NK-92 treated with Interleukin-12 subunit alpha and Interleukin-12 subunit beta, amount 100 ng/mL, for 24 hours (cell line): ENCODE measurements around the gene ERO1A.
"Not testable (repeated sequence)": the region's sequence is repeated elsewhere in the genome, so short reads cannot be mapped to it uniquely, and the experiment has no call there.

ENCODE experiments used
- DNase-seq: peaks from one replicate; lab custom pipeline; 2025; lab: John Stamatoyannopoulos, UW

ERO1A gene, protein sequence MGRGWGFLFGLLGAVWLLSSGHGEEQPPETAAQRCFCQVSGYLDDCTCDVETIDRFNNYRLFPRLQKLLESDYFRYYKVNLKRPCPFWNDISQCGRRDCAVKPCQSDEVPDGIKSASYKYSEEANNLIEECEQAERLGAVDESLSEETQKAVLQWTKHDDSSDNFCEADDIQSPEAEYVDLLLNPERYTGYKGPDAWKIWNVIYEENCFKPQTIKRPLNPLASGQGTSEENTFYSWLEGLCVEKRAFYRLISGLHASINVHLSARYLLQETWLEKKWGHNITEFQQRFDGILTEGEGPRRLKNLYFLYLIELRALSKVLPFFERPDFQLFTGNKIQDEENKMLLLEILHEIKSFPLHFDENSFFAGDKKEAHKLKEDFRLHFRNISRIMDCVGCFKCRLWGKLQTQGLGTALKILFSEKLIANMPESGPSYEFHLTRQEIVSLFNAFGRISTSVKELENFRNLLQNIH

DNA sequence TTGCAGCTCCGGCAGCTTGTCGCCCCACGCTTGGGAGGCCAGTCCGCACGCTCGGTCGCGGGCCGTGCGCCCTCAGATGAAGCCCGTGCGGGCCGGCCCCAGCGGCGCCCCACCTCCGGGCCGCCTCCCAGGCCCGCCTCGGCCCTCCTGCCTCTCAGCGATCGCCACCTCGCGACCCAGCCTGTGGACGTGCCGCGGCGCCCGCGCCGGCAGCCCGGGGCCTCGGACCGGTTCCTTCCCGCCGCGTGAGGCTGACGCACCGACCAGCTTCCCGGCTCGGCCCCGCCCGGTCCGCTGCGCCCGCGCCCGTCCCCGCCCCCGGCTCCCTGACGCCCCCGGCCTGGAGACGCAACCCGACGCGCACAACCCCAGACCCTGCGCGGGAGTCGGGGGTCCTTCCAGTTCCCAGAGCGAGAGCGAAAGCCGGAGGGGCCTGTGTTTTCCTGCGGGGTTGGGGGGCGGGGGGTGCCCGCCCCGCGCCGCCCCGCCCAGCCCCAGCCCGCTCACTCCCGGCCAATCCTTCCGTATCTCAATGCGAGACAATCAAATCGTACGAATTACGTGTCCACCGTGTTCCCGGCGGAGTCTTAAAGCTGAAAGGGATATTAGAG lies at the start of gene ERO1A:
Gene ERO1A (minus strand): TSS at position 78 of the 611 bp plus-strand sequence. CDS start 77 bp downstream, at position 1.
- peak; percentile 81 for DNase-seq

DNA sequence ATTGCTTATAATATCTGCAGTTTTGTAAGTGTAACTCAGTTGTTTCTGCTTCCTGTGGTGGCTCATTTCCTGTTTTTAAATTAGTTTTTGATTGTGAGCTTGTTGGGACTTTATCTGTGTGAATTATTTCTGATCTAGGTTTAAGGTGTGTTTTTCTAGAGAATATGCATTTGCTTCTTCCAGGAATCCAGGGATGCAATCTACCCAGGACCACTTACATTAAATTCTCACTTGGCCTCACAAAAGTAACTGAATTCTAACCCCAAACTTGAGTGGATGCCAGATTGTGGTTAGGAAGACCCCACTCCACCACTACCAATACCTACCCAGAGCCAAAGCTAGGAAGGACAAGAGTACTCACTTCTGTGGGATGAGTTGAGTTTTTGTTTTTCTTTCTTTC lies 46.5 kb upstream of the ERO1A start:
- no peak for DNase-seq

DNA sequence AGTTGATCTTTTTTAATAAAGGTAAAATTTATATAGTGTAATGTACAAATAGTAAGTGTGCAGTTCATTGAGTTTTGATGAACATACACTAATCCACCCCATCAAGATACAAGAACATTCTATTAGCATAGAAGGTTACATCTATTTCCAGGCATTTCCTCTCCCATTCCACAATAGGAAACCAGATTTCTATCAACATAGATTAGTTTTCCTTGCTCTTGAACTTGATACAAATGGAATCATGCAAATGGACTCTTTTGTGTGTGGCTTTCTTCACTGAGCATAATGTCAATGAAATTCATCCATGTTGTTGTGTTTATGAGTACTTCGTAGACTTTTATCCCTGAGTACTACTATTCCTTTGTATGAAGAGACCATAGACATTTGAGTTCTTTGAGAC lies 45.4 kb upstream of the ERO1A start:
- no peak for DNase-seq

- no peak for DNase-seq
These were observed 43.1 kb upstream of the ERO1A start for GRCh38 chr14:52738409-52738808.

DNA sequence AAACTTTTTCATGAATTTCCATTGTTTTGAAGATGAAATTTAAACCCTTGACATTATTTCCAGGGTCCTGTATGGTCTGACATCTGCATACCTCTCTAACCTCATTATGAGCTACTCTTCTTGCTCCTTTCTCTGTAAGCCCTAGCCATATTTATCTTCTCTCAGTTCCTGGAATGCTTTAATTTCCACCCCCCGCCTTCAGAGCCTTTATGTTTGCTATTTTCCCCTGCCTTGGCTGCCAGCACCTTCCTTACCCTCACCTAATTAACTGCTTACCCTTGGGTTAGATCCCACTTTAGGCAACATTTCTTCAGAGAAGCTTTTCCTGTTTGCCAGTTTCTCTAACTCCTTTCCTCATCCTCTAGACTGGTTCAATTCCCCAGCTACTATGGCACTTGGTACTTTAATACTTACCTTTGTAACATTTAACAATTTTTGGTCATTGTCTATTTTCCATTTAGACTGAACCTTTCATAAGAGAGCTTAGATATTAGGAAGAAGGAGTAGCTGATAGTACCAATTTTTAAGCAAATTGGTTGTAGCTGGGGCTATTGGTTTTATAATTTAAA lies 40.6 kb upstream of the ERO1A start:
- no peak for DNase-seq

DNA sequence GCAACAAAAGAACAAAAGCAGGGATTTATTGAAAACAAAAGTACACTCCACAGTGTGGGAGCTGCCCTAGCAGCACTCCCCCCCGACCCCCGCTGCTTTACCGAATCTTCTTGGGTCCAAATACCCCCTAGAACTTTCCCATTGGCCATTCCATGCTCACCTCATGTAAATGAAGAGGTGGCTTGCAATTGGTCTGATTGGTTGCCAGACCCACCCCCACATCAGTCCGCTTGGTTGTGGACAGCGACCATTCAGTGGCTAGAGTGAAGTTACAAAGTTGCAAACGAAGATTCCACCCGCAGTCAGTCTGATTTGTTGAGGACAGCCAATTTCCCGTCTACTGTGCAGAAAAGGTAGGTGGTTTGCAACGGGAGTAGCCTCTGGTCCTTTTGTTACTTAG lies 38.5 kb upstream of the ERO1A start:
- DNase-seq = no peak

DNA sequence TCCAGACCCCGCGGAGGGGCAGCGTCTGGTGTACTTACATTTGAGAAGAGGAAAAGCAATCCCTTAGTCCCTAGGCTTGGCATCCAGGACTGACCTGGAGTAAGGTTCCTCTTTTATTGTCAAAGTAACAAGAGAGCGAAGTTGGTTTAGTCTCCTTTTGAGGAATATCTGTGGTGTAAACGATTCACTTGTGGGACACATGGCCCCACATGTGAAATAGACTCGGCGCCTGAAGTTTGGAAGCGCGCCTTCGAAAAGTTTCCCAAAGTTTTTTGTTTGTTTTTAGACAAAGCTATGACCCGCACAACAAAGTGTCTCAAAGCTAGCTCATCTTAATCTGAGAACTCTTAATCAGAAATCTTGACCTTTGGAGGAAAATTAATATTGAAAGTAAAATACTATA lies 35.4 kb upstream of the ERO1A start:
- no peak for DNase-seq

DNA sequence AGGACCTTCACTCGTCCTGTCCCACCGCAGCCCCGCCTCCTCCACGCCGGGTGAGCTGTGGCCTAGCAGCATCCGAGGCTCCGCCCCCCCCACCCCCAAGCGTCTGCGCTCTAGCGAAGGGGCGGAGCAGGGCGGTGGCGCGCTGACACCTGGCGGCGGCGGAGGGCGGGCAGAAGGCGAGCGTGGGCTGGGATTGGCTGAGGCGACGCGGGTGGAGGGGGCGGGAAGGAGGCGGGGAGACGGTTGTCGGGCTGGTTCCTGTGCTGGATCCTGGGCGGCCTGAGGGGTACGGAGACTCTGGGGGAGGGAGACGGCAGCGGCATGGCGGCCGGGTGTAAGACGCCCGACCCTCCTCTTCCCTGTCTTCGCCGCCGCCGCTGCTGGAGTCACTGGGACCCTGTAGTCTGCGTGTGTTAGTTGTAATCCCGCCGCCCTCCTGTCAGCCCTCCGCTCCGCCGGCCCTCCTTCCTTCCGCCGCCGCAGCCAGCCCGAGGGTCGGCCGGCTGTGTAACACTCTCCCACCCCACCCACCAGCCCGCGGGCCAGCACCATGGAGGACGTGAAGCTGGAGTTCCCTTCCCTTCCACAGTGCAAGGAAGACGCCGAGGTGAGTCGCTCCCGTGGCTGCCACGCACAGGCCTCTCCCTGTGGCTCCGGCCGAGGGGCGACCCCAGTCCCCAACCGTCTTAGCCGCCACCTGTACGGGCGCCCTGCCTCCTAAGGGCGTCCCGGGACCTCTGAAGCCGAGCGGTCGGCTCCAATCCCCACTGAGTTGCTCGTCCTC lies 34.8 kb upstream of the ERO1A start, which contains the start of gene STYX:
Gene STYX (plus strand): TSS at position 242 of the 784 bp plus-strand sequence. CDS start 309 bp downstream, at position 551.
- DNase-seq = peak; percentile 99

GRCh38 chr14:52729585-52729924 lies 34.2 kb upstream of the ERO1A start:
- no peak for DNase-seq

- not testable (repeated sequence) for DNase-seq
These were observed 33.7 kb upstream of the ERO1A start for GRCh38 chr14:52729035-52729434.

- DNase-seq = not testable (repeated sequence)
These were observed 32.2 kb upstream of the ERO1A start for GRCh38 chr14:52727509-52727908.

- DNase-seq = no peak
These were observed 28.9 kb upstream of the ERO1A start for GRCh38 chr14:52724360-52724644.

GRCh38 chr14:52723514-52724359 lies 28.4 kb upstream of the ERO1A start:
- no peak for DNase-seq

- no peak for DNase-seq
These were observed 20.8 kb upstream of the ERO1A start for GRCh38 chr14:52716155-52716554.

DNA sequence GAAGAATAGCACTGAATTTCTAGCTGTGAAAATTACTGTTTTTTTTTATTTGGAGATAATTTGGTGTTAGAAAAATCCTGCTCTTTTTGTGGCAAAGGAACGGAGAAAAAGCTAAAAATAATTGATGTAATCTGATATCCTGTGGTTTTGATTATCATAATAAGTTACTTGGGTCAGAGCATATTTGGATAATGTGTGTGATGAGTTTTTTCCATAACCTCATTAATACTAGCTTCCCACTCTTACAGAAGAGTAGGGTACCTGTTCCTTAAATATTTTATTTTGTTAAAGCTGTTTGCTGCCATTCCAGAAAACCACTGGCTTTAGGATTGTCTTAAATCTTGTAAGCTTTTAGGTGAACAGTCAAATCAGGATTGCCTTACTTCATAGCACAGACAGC lies 16.3 kb upstream of the ERO1A start:
- DNase-seq = no peak

DNA sequence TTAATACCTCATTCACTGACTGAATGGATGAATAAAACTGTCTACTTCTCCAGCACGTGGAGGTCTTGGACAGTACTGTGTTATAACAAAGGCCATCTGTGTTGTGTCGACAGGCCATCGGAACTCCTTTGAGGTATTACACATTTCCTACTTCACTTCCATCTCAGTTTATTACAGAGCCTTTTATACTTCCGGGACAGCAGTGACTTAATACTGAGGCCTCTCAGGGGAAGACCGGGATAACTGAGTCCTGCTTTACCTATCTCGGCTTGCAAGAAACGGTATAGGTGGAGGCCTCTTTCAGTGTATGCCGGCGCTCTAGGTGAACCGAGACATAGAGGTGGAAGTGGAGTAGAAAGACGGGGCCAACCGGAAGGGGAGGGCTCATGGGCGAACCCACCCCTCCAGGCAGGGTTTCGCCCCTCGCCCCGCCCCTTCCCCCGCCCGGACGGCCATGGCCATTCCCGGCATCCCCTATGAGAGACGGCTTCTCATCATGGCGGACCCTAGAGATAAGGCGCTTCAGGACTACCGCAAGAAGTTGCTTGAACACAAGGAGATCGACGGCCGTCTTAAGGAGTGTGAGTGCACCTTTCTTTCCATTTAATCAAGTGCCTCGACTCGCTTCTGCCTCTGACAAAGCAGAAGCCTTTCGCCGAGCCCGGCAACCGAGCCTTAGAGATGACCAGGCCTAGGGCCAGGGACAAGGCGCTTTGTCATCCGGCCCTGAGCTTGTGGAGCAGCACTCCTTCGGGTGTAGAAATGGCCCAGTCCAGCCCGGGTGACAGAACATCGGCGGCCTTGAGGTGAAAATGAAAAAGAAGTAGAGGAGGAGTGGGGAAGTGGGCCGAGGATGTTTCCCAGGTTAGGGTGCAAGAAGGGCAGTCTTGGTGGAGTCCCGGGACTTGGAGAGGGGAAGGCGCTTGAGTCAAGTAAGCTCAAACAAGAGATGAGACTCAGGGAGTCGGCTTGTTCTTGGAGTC lies 11.7 kb upstream of the ERO1A start, which contains the start of gene PSMC6:
Gene PSMC6 (plus strand): TSS at position 477 of the 983 bp plus-strand sequence. CDS start 20 bp downstream, at position 497.
- peak; percentile 91 for DNase-seq

- peak; percentile 46 for DNase-seq
These were observed 10.9 kb upstream of the ERO1A start for GRCh38 chr14:52706286-52706685.

DNA sequence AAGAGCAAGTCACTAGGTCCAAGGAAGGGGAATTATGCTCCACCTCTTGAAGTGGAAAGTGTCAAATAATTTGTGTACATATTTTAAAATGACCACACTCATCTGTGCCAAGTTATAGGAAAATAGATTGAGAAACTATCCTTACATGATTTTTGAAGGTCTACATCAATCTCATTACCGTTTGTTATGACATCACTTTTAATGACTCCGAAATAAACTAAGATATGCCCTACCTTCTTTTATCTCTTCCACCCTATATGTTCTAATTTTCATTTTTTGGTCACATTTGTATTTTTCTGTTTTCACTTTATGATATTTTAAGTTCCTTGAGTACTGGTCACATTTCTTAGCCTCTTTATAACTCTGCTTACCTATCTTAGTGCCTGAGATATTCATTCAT lies 8.3 kb upstream of the ERO1A start:
- DNase-seq = no peak

DNA sequence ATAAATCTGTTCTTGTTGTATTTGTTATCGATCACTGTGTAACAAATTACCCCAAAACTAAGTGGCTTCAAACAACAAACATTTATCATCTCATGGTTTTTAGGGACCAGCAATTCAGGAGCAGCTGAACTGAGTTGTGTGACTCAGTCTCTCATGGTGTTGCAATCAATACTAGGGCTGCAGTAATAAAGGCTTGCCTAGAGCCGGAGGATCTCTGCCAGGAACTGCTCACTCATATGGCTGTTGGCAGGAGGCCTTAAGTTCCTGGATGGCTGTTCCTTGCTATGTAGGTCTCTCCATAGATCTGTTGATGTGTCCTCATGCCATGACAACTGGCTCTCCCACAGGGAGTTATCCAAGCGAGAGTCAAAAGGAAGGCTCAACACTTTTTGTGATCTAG lies 7.9 kb upstream of the ERO1A start:
- no peak for DNase-seq

GRCh38 chr14:52701223-52701622 lies 5.9 kb upstream of the ERO1A start:
- DNase-seq = no peak
